ACC112 (cell line): ENCODE results near the gene OR10G8.
"Not testable (repeated sequence)": the region's sequence is repeated elsewhere in the genome, so short reads cannot be mapped to it uniquely, and the experiment has no call there.

Experiments used
- H2AFZ ChIP-seq: fragments of 200-600 bp; sonication (generic); one replicate; pipeline ENCODE4 v1.6.0; 2017; ENCODE audit warnings: antibody characterized with exemption, low read length; ENCODE audit not compliant: unreplicated experiment
- H3K27ac ChIP-seq: fragments of 200-600 bp; sonication (generic); 2 replicates; pipeline ENCODE4 v1.5.1; 2014; ENCODE audit warnings: low read depth, mild to moderate bottlenecking, antibody characterized with exemption, low read length, moderate library complexity
- H3K27me3 ChIP-seq: fragments of 200-600 bp; sonication (generic); 2 replicates; pipeline ENCODE4 v1.6.1; 2014; ENCODE audit warnings: mild to moderate bottlenecking, antibody characterized with exemption, low read length, moderate library complexity, mixed read lengths; ENCODE audit not compliant: insufficient read depth
- H3K36me3 ChIP-seq: fragments of 200-600 bp; sonication (generic); 2 replicates; pipeline ENCODE4 v1.6.1; 2016; ENCODE audit warnings: mild to moderate bottlenecking, antibody characterized with exemption, low read length, moderate library complexity, mixed read lengths; ENCODE audit not compliant: insufficient read depth
- H3K4me1 ChIP-seq: fragments of 200-600 bp; sonication (generic); one replicate; pipeline ENCODE4 v1.6.1; 2016; ENCODE audit warnings: low read length, mixed read lengths; ENCODE audit not compliant: insufficient read depth, unreplicated experiment, control insufficient read depth
- H3K4me3 ChIP-seq: fragments of 200-600 bp; sonication (generic); 2 replicates; pipeline ENCODE4 v1.5.1; 2014; ENCODE audit warnings: mild to moderate bottlenecking, low read depth, low read length
- H3K79me2 ChIP-seq: fragments of 200-600 bp; sonication (generic); one replicate; pipeline ENCODE4 v1.6.0; 2016; ENCODE audit warnings: low read length; ENCODE audit not compliant: control insufficient read depth, unreplicated experiment, insufficient read depth

The OR10G8 gene, protein sequence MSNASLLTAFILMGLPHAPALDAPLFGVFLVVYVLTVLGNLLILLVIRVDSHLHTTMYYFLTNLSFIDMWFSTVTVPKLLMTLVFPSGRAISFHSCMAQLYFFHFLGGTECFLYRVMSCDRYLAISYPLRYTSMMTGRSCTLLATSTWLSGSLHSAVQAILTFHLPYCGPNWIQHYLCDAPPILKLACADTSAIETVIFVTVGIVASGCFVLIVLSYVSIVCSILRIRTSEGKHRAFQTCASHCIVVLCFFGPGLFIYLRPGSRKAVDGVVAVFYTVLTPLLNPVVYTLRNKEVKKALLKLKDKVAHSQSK

DNA sequence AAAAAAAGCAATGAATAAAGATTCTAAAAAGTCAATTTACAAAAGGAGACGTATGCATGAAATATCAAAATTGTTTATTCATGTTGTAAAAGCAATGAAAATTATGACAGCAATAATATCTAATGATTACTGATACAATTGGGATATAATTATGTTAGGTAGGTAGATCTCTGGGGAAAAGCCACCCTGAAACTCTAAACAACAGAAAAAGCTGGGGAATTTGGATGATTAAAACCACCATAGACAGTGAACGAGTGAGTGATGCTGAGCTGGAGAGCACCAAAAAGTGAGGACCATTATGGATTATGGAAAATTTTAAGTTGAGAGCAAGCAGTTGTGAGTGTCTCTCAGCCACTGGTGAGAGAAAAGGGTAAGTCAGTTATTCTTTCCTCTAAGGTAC lies at the start of gene OR10G8:
TSS of gene OR10G8 (plus strand) at position 301 of the 400 bp plus-strand sequence. CDS start 2,825 bp downstream, outside the sequence.
- Histone ChIP-seq H3K27me3 (peaks cover 20% of the 10 kb centered on the region), H3K27ac (no peak within 1 kb of the TSS), H3K4me1 (no peaks in the 10 kb centered on the region), H3K36me3 (no peaks in the 10 kb centered on the region), H3K79me2 (no peaks in the 10 kb centered on the region), H3K4me3 (no peak within 1 kb of the TSS), H2AFZ (no peak within 1 kb of the TSS)

DNA sequence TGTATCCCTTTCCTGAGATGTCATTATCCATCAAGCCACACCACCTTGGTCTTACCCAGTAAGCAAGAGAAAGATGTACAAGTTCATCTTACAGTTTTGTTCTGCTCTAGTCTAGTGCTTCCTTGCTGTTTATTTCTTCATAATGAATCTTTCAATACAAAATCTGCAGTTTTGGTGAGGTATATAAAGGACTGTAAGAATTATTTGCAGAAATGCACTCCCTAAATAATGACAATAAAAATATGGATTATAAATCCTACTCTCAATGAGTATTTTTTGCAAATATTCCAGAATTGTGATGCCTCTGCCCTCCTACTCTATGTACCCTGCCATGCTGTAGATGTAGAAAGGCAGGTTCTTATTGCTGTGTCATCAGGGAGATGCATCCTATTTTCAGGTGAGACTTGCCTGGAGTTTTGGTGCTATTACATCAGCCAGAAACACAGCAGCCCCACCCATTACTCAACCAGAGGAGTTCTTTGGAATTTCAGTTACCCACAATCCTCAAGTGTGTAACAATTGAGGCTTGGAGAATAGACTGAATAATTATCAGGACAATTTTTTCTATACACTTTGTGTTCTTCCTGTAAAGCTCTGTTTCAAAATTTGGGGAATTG lies 48.8 kb upstream of the OR10G8 start, which contains the start of gene OR10S1:
TSS of gene OR10S1 (minus strand) at position 51 of the 617 bp plus-strand sequence. CDS start 117 bp downstream, outside the sequence.
- Histone ChIP-seq H3K79me2 (no peaks in the 10 kb centered on the region), H3K4me1 (peaks cover 16% of the 10 kb centered on the region), H3K36me3 (no peaks in the 10 kb centered on the region), H2AFZ (no peak within 1 kb of the TSS), H3K27ac (no peak within 1 kb of the TSS), H3K27me3 (no peaks in the 10 kb centered on the region), H3K4me3 (no peak within 1 kb of the TSS)

DNA sequence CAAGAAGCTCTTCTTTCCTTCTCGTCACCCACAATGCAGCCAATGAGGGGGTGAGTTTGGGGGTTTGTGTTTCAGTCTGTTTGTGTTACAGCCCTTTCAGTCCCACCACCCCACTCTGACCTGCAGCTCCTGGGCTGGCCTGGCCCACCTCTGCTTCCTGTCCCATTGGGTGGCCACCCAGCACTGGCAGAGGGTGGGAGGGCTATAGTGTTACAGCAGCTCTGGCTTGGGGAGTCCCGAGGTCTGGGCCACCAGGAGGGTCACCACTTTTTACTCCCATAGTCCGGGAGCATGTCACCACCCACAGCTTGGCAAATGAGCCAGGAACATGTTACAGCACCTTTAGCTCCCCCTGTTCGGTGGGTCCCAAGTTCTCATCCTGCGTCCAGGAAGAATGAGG lies 47.3 kb upstream of the OR10G8 start:
- H3K4me3 ChIP-seq = no peak overlapping the region
- H3K27ac ChIP-seq = no peak overlapping the region
- peaks cover 3% of the 10 kb centered on the region for H3K4me1 ChIP-seq
- no peak overlapping the region for H2AFZ ChIP-seq
- no peaks in the 10 kb centered on the region for H3K79me2 ChIP-seq
- no peaks in the 10 kb centered on the region for H3K27me3 ChIP-seq
- no peaks in the 10 kb centered on the region for H3K36me3 ChIP-seq

DNA sequence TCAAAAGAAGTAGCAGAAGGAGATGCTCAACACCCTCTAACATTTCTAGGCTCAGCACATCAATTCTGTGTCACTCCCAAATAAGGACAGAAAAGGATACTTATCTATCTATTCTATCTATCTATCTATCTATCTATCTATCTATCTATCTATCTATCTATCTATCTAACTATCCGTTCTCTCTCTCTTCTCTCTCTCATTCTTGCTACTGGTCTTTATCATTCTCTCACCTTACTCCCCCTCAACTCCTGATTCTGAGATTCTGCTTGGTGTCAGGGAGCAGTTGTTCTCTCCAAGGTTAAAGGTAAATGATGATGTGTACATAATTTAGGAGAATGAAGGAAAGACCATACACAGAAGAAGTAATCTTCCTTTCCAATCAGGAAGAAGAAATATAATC lies 31.5 kb upstream of the OR10G8 start, which contains the start of gene OR10G6:
TSS of gene OR10G6 (minus strand) at position 43 of the 400 bp plus-strand sequence. CDS start at position 43, 0 bp downstream.
- Histone ChIP-seq H2AFZ (no peak within 1 kb of the TSS), H3K27me3 (0 out of 2 replicates have a peak, but pooled peaks cover 8% of the 10 kb centered on the region), H3K4me1 (no peaks in the 10 kb centered on the region), H3K27ac (no peak within 1 kb of the TSS), H3K79me2 (no peaks in the 10 kb centered on the region), H3K4me3 (no peak within 1 kb of the TSS), H3K36me3 (no peaks in the 10 kb centered on the region)

DNA sequence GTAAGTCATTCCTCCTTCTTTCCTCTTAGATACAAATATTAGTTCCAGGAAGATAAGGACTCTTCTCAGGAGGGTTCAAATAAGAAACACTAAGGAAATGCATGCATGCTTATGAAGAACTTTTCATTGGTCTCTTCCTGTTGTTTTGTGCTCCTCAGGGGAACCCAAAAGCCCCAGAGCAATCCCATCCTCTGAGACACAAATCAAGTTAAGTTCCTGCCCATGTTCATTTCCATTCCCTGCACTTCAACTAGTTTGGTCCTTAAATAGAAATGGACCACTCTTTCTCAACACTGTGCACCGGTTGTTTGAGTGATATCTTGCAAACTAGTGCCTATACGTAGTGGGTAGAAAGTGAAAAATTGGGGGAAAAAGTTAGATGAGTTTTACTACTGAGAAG lies 13.9 kb upstream of the OR10G8 start, which contains the start of gene OR10G4:
TSS of gene OR10G4 (plus strand) at position 301 of the 400 bp plus-strand sequence. CDS start 2,578 bp downstream, outside the sequence.
- H3K79me2 ChIP-seq = no peaks in the 10 kb centered on the region
- no peak within 1 kb of the TSS for H3K27ac ChIP-seq
- H3K4me3 ChIP-seq = no peak within 1 kb of the TSS
- H3K4me1 ChIP-seq = no peaks in the 10 kb centered on the region
- H3K36me3 ChIP-seq = no peaks in the 10 kb centered on the region
- no peak within 1 kb of the TSS for H2AFZ ChIP-seq
- H3K27me3 ChIP-seq = peaks cover 15% of the 10 kb centered on the region; the same call in 1 of the 2 replicates

DNA sequence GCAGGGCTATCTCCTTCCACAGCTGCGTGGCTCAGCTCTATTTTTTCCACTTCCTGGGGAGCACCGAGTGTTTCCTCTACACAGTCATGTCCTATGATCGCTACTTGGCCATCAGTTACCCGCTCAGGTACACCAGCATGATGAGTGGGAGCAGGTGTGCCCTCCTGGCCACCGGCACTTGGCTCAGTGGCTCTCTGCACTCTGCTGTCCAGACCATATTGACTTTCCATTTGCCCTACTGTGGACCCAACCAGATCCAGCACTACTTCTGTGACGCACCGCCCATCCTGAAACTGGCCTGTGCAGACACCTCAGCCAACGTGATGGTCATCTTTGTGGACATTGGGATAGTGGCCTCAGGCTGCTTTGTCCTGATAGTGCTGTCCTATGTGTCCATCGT lies 10.8 kb upstream of the OR10G8 start:
- not testable (repeated sequence) for H3K27ac ChIP-seq, H2AFZ ChIP-seq, H3K36me3 ChIP-seq, H3K4me3 ChIP-seq, H3K79me2 ChIP-seq, H3K4me1 ChIP-seq
- peaks cover 30% of the 10 kb centered on the region; the same call in 1 of the 2 replicates for H3K27me3 ChIP-seq

DNA sequence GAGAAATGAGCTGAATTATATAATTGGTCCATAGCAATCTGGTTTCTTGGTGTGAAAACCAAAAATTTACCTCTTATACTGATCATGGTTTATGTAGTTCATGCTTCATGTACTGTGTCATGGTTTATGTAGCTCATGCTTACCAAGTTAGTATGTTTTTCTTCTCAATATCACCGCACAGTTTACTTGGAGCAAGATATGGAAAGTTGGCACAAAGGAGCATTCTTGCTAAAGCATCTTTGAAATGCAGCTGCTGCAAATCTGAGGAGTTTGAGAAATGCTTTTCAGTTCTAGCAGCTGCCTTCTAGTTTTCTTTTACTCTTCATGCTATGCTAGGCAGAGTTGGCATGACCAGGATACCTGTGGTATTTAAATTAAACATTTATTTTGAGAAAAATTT lies 10.1 kb downstream of the OR10G8 start:
- no peaks in the 10 kb centered on the region for H3K4me1 ChIP-seq
- no peak overlapping the region for H2AFZ ChIP-seq
- peaks cover 3% of the 10 kb centered on the region; the same call in 1 of the 2 replicates for H3K27me3 ChIP-seq
- no peaks in the 10 kb centered on the region for H3K36me3 ChIP-seq
- no peak overlapping the region for H3K4me3 ChIP-seq
- no peak overlapping the region for H3K27ac ChIP-seq
- H3K79me2 ChIP-seq = no peaks in the 10 kb centered on the region

DNA sequence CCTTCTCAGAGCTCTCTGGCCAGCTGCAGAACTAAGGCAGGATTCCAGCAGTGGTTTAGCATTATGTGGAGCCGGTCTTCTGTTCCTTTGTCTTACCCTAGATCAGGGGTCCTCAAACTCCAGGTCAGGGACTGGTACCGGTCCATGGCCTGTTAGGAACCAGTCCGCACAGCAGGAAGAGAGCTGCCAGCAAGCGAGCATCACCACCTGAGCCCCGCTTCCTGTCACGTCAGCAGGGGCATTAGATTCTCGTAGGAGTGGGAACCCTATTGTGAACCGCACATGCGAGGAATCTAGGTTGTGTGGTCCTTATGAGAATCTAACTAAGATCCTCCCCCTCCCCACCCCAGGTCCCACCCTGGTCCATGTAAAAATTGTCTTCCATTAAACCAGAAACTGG lies 13.0 kb downstream of the OR10G8 start:
- H3K4me1 ChIP-seq = no peaks in the 10 kb centered on the region
- no peaks in the 10 kb centered on the region for H3K36me3 ChIP-seq
- H3K27me3 ChIP-seq = peaks cover 20% of the 10 kb centered on the region; the same call in 1 of the 2 replicates
- H3K79me2 ChIP-seq = no peaks in the 10 kb centered on the region
- H3K4me3 ChIP-seq = no peak overlapping the region
- H2AFZ ChIP-seq = no peak overlapping the region
- H3K27ac ChIP-seq = no peak overlapping the region

DNA sequence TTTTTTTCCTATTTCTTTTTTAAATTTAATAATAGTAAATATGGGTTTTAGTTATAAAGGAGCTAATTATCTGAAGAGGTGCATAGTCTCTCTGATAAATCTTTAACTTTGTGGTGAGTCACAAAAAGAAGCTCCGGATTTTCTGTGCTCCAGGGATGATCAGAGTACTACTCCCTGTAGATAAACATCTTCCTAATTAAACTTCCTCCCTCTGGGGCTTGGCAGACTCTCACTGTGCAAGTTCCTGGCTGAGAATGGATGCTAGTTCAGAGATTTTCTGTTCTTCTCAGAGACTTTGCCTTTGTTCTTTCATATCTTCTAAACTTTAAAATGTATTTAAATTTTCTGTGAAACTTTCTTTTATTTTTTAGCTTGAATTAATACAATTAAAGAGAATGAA lies 14.7 kb downstream of the OR10G8 start, which contains the start of gene OR10G7:
TSS of gene OR10G7 (minus strand) at position 72 of the 400 bp plus-strand sequence. CDS start 2,324 bp downstream, outside the sequence.
- H3K4me3 ChIP-seq = no peak within 1 kb of the TSS
- H3K79me2 ChIP-seq = no peaks in the 10 kb centered on the region
- H3K27me3 ChIP-seq = peaks cover 18% of the 10 kb centered on the region; the same call in 1 of the 2 replicates
- H2AFZ ChIP-seq = no peak within 1 kb of the TSS
- H3K4me1 ChIP-seq = no peaks in the 10 kb centered on the region
- no peak within 1 kb of the TSS for H3K27ac ChIP-seq
- H3K36me3 ChIP-seq = no peaks in the 10 kb centered on the region

DNA sequence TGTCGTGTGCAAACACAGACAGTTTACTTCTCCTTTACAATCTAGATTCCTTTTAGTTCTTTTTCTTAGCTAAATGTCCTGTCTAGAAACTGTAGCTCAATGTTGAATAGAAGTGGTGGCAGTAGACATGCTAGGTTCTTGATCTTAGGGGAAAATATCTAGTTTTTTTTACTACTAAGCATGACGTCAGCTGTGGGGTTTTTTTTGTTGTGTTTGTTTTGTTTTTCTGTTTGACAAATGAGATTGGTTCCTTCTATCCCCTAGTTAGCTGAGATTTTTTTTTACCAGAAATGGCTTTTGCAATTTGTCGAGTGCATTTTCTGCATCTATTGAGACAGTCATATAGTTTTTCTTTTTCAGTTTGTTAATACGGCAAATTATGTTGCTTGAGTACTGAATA lies 16.8 kb downstream of the OR10G8 start:
- H3K79me2 ChIP-seq = no peaks in the 10 kb centered on the region
- no peak overlapping the region for H2AFZ ChIP-seq
- peaks cover 20% of the 10 kb centered on the region; the same call in 1 of the 2 replicates for H3K27me3 ChIP-seq
- H3K4me3 ChIP-seq = no peak overlapping the region
- H3K27ac ChIP-seq = no peak overlapping the region
- no peaks in the 10 kb centered on the region for H3K4me1 ChIP-seq
- no peaks in the 10 kb centered on the region for H3K36me3 ChIP-seq
